ENCODE results near the gene ATP13A5.

Gene ATP13A5

DNA sequence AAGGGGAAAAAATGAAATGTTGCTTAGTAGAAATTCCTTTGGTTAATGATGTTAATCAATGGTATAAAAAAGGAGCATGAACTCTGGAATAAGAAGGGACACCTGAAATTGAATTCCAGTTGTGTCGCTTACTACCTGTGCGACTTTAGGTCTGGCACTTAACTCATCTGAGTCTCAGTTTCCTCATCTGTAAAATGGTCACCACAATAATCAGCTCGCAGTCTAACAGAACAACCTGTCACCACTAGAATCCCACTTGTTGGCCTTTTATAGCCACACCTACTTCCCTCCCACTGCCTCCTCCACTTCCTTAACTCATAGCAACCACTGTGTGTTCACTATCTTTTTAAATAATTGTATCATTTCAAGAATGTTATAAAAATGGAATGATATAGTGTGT, 135.0 kb downstream of the ATP13A5 start:
- TF ChIP-seq TCF12 (IDR thresholded peaks at IDR 0.05; ENCODE audit: low read depth) (no peak), YY1 (IDR thresholded peaks at IDR 0.05; ENCODE audit: low read depth) (no peak), RAD21 (IDR thresholded peaks at IDR 0.05; ENCODE audit: low read depth) (no peak), FOXM1 (IDR thresholded peaks at IDR 0.05; ENCODE audit: borderline replicate concordance, low read depth) (no peak), CEBPB (IDR thresholded peaks at IDR 0.05) (no peak), TAF1 (IDR thresholded peaks at IDR 0.05; ENCODE audit: low read depth) (no peak), NFIC (IDR thresholded peaks at IDR 0.05) (no peak), EP300 (IDR thresholded peaks at IDR 0.05; ENCODE audit: borderline replicate concordance) (no peak), ZBTB7A (IDR thresholded peaks at IDR 0.05; ENCODE audit: low read depth) (no peak), TEAD4 (IDR thresholded peaks at IDR 0.05) (no peak), EGR1 (IDR thresholded peaks at IDR 0.05) (no peak), CREB1 (IDR thresholded peaks at IDR 0.05; ENCODE audit: low read depth) (no peak)
- TF ChIP-seq, protein P1, sequence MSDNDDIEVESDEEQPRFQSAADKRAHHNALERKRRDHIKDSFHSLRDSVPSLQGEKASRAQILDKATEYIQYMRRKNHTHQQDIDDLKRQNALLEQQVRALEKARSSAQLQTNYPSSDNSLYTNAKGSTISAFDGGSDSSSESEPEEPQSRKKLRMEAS (IDR thresholded peaks at IDR 0.05) = no peak
- TF ChIP-seq, protein P2, sequence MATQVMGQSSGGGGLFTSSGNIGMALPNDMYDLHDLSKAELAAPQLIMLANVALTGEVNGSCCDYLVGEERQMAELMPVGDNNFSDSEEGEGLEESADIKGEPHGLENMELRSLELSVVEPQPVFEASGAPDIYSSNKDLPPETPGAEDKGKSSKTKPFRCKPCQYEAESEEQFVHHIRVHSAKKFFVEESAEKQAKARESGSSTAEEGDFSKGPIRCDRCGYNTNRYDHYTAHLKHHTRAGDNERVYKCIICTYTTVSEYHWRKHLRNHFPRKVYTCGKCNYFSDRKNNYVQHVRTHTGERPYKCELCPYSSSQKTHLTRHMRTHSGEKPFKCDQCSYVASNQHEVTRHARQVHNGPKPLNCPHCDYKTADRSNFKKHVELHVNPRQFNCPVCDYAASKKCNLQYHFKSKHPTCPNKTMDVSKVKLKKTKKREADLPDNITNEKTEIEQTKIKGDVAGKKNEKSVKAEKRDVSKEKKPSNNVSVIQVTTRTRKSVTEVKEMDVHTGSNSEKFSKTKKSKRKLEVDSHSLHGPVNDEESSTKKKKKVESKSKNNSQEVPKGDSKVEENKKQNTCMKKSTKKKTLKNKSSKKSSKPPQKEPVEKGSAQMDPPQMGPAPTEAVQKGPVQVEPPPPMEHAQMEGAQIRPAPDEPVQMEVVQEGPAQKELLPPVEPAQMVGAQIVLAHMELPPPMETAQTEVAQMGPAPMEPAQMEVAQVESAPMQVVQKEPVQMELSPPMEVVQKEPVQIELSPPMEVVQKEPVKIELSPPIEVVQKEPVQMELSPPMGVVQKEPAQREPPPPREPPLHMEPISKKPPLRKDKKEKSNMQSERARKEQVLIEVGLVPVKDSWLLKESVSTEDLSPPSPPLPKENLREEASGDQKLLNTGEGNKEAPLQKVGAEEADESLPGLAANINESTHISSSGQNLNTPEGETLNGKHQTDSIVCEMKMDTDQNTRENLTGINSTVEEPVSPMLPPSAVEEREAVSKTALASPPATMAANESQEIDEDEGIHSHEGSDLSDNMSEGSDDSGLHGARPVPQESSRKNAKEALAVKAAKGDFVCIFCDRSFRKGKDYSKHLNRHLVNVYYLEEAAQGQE (IDR thresholded peaks at IDR 0.05; ENCODE audit: low read depth) = no peak
- TF ChIP-seq, protein P3, sequence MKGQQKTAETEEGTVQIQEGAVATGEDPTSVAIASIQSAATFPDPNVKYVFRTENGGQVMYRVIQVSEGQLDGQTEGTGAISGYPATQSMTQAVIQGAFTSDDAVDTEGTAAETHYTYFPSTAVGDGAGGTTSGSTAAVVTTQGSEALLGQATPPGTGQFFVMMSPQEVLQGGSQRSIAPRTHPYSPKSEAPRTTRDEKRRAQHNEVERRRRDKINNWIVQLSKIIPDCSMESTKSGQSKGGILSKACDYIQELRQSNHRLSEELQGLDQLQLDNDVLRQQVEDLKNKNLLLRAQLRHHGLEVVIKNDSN (IDR thresholded peaks at IDR 0.05) = no peak

DNA sequence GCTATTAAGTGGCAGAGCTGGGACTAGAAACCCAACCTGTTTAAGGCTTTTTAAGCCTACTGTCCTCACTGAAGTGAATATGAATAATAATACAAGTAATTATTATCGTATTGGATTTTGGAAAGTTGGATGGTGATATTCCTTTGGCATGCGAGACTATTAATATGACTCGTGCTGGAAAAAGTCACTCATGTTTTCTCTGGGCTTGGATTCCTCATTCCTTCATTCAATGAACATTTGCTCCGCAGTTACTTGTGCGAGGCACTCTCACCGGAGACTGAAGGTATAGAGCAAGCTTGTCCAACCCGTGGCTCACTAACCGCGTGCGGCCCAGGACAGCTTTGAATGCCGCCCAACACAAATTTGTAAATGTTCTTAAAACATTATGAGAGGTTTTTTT, 136.8 kb downstream of the ATP13A5 start:
- TF ChIP-seq YY1 (IDR thresholded peaks at IDR 0.05; ENCODE audit: low read depth) (no peak), CEBPB (IDR thresholded peaks at IDR 0.05) (no peak), RAD21 (IDR thresholded peaks at IDR 0.05; ENCODE audit: low read depth) (no peak), FOXM1 (IDR thresholded peaks at IDR 0.05; ENCODE audit: borderline replicate concordance, low read depth) (no peak), TEAD4 (IDR thresholded peaks at IDR 0.05) (no peak), ZBTB7A (IDR thresholded peaks at IDR 0.05; ENCODE audit: low read depth) (no peak), CREB1 (IDR thresholded peaks at IDR 0.05; ENCODE audit: low read depth) (no peak)
- TF ChIP-seq, protein P3 (IDR thresholded peaks at IDR 0.05) = no peak

DNA sequence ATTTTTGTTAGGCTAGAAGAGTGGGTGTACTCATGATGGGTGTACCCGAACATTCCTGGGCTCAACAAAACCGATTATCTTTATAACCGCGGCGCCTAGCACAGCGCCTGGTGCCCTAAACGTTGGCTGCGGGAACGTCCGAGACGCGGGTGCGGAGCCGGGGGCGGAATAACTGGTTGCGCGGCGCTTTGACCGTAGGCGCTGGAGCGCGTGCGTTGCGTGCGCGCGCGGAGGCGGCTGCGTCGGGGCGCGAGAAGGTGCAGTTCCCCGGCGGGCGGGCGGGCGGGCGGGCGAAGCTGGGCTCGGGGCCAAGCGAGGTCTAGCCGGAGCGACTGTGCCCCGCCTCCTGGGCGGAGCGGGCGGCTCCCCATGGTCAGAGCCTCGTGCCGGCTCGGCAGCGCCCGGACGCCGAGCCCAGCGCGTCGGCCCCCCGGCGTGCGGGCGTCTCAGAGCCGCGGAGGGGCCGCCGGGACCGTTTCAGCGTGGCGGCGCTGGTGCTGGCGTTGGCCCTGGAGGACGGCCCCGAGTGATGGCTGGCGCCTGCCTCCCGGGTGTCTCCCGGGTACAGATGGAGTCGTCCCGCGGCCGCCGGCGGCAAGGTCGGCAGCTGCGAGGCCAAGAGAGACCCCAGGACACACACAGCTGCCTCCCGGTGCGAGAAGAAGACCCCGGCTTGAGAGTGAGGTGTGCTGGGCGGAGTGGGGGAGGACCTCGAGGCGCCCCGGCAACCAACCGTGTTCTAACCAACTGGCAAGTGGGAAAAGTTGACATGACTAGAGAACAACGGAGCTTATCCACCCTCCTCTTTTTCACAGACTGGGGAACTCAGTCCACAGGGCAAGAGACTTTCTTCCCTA, 137.5 kb downstream of the ATP13A5 start, which contains the start of gene PLAAT1:
Gene PLAAT1, plus strand, starts transcription at position 373 of the 857 bp plus-strand sequence. CDS start 14,429 bp downstream, outside the sequence.
- TF ChIP-seq TAF1 (IDR thresholded peaks at IDR 0.05; ENCODE audit: low read depth) (peak; percentile 45), ZBTB7A (IDR thresholded peaks at IDR 0.05; ENCODE audit: low read depth) (peak; percentile 71; the same call in 1 of the 2 replicates), EP300 (IDR thresholded peaks at IDR 0.05; ENCODE audit: borderline replicate concordance) (0 out of 2 replicates have a peak, but pooled peaks have one; percentile 41), FOXM1 (IDR thresholded peaks at IDR 0.05; ENCODE audit: borderline replicate concordance, low read depth) (no peak), TEAD4 (IDR thresholded peaks at IDR 0.05) (no peak; the same call in 1 of the 2 replicates), CEBPB (IDR thresholded peaks at IDR 0.05) (peak; percentile 1; the same call in 1 of the 2 replicates), RAD21 (IDR thresholded peaks at IDR 0.05; ENCODE audit: low read depth) (no peak), TCF12 (IDR thresholded peaks at IDR 0.05; ENCODE audit: low read depth) (peak; percentile 54; the same call in 1 of the 2 replicates), YY1 (IDR thresholded peaks at IDR 0.05; ENCODE audit: low read depth) (peak; percentile 33; the same call in 1 of the 2 replicates), NFIC (IDR thresholded peaks at IDR 0.05) (peak; percentile 83), CREB1 (IDR thresholded peaks at IDR 0.05; ENCODE audit: low read depth) (no peak), EGR1 (IDR thresholded peaks at IDR 0.05) (peak; percentile 87)
- TF ChIP-seq, protein P3 (IDR thresholded peaks at IDR 0.05) = 0 out of 2 replicates have a peak, but pooled peaks have one; percentile 5
- TF ChIP-seq, protein P2 (IDR thresholded peaks at IDR 0.05; ENCODE audit: low read depth) = no peak
- TF ChIP-seq, protein P1 (IDR thresholded peaks at IDR 0.05) = peak; percentile 93

DNA sequence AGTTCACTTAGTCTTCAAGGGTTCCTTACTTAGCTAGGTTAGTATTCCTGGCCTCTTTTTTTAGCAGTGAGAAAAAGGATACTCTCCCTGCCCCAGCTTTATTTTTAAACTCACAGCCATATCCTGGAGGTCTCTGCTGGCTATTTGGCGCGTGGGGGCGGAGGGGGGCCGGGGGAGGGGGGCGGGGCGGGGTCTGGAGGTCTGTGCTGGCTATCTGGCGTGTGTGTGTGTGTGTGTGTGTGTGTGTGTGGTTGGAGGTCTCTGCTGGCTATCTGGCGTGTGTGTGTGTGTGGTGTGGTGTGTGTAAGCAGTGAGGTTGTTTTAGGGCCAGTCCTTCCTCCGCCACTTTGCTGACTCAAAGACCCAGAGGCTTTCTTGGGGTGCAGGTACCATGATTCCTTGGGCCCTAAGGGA, 138.1 kb downstream of the ATP13A5 start:
- no peak for TF ChIP-seq YY1 (IDR thresholded peaks at IDR 0.05; ENCODE audit: low read depth)
- TF ChIP-seq, protein P3 (IDR thresholded peaks at IDR 0.05) = no peak
- TF ChIP-seq CEBPB (IDR thresholded peaks at IDR 0.05) = no peak
- no peak for TF ChIP-seq TEAD4 (IDR thresholded peaks at IDR 0.05)
- TF ChIP-seq, protein P2 (IDR thresholded peaks at IDR 0.05; ENCODE audit: low read depth) = no peak
- TF ChIP-seq TCF12 (IDR thresholded peaks at IDR 0.05; ENCODE audit: low read depth) = no peak

Data from Ishikawa (cell line).